Nephron progenitor cell (in vitro differentiated cells): ENCODE measurements around the gene NAP1L4.

Experiments
- DNase-seq: peaks from one replicate; pipeline ENCODE4 v3.0.0; 2021
- H3K27ac Mint-ChIP-seq: 2 replicates; pipeline ENCODE4 v1.8.0; 2021; ENCODE audit warnings: mild to moderate bottlenecking, moderate library complexity, mixed read lengths
- H3K27me3 Mint-ChIP-seq: 2 replicates; pipeline ENCODE4 v1.8.0; 2021; ENCODE audit warnings: mild to moderate bottlenecking, low read depth, mixed read lengths; ENCODE audit not compliant: poor library complexity
- H3K36me3 Mint-ChIP-seq: 2 replicates; pipeline ENCODE4 v1.8.0; 2021; ENCODE audit warnings: low read depth, mixed read lengths
- H3K4me1 Mint-ChIP-seq: 2 replicates; pipeline ENCODE4 v1.8.0; 2021; ENCODE audit warnings: mixed read lengths
- H3K4me3 Mint-ChIP-seq: 2 replicates; pipeline ENCODE4 v1.8.0; 2021; ENCODE audit warnings: mild to moderate bottlenecking, moderate library complexity, mixed read lengths
- H3K9me3 Mint-ChIP-seq: 2 replicates; pipeline ENCODE4 v1.8.0; 2021; ENCODE audit warnings: mild to moderate bottlenecking, moderate library complexity, mixed read lengths
- TF ChIP-seq, protein P1 (sequence below): fragments of 200-600 bp; sonication (generic); IDR thresholded peaks from 2 replicates; pipeline ENCODE4 v1.5.0; 2021; ENCODE audit warnings: antibody characterized with exemption

Gene NAP1L4

GRCh38 chr11:2934611-2935239, 57.4 kb downstream of the NAP1L4 start:
- peaks cover 36% of the 10 kb centered on the region for H3K9me3 Mint-ChIP-seq
- peaks cover 5% of the 10 kb centered on the region for H3K4me1 Mint-ChIP-seq
- H3K27ac Mint-ChIP-seq, result peak overlapping the region; percentile 32
- peaks cover 16% of the 10 kb centered on the region for H3K27me3 Mint-ChIP-seq
- TF ChIP-seq, protein P1, sequence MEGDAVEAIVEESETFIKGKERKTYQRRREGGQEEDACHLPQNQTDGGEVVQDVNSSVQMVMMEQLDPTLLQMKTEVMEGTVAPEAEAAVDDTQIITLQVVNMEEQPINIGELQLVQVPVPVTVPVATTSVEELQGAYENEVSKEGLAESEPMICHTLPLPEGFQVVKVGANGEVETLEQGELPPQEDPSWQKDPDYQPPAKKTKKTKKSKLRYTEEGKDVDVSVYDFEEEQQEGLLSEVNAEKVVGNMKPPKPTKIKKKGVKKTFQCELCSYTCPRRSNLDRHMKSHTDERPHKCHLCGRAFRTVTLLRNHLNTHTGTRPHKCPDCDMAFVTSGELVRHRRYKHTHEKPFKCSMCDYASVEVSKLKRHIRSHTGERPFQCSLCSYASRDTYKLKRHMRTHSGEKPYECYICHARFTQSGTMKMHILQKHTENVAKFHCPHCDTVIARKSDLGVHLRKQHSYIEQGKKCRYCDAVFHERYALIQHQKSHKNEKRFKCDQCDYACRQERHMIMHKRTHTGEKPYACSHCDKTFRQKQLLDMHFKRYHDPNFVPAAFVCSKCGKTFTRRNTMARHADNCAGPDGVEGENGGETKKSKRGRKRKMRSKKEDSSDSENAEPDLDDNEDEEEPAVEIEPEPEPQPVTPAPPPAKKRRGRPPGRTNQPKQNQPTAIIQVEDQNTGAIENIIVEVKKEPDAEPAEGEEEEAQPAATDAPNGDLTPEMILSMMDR, result no peak
- no peak overlapping the region for H3K4me3 Mint-ChIP-seq
- peaks cover 29% of the 10 kb centered on the region for H3K36me3 Mint-ChIP-seq
- no peak for DNase-seq

- no peak overlapping the region for H3K4me3 Mint-ChIP-seq
- H3K9me3 Mint-ChIP-seq, result peaks cover 30% of the 10 kb centered on the region
- peaks cover 18% of the 10 kb centered on the region for H3K27me3 Mint-ChIP-seq
- no peak for DNase-seq
- peaks cover 5% of the 10 kb centered on the region for H3K4me1 Mint-ChIP-seq
- TF ChIP-seq, protein P1, result no peak
- no peak overlapping the region for H3K27ac Mint-ChIP-seq
- H3K36me3 Mint-ChIP-seq, result peaks cover 22% of the 10 kb centered on the region
These were observed 58.0 kb downstream of the NAP1L4 start for GRCh38 chr11:2934021-2934550.

GRCh38 chr11:2933375-2934020, 58.6 kb downstream of the NAP1L4 start:
- Mint-ChIP-seq H3K27ac (no peak overlapping the region), H3K4me1 (peaks cover 5% of the 10 kb centered on the region)

GRCh38 chr11:2932850-2933251, 59.3 kb downstream of the NAP1L4 start:
- Mint-ChIP-seq H3K27ac (no peak overlapping the region), H3K4me3 (no peak overlapping the region), H3K9me3 (peaks cover 17% of the 10 kb centered on the region), H3K4me1 (peaks cover 8% of the 10 kb centered on the region), H3K36me3 (peaks cover 10% of the 10 kb centered on the region), H3K27me3 (peaks cover 28% of the 10 kb centered on the region)
- TF ChIP-seq, protein P1, result no peak
- no peak for DNase-seq

More at GRCh38 chr11:2933375-2934020, 58.6 kb downstream of the NAP1L4 start:
- Mint-ChIP-seq H3K27me3 (peaks cover 21% of the 10 kb centered on the region), H3K4me3 (no peak overlapping the region), H3K36me3 (peaks cover 17% of the 10 kb centered on the region), H3K9me3 (peaks cover 24% of the 10 kb centered on the region)
- TF ChIP-seq, protein P1, result no peak
- DNase-seq, result no peak

DNA sequence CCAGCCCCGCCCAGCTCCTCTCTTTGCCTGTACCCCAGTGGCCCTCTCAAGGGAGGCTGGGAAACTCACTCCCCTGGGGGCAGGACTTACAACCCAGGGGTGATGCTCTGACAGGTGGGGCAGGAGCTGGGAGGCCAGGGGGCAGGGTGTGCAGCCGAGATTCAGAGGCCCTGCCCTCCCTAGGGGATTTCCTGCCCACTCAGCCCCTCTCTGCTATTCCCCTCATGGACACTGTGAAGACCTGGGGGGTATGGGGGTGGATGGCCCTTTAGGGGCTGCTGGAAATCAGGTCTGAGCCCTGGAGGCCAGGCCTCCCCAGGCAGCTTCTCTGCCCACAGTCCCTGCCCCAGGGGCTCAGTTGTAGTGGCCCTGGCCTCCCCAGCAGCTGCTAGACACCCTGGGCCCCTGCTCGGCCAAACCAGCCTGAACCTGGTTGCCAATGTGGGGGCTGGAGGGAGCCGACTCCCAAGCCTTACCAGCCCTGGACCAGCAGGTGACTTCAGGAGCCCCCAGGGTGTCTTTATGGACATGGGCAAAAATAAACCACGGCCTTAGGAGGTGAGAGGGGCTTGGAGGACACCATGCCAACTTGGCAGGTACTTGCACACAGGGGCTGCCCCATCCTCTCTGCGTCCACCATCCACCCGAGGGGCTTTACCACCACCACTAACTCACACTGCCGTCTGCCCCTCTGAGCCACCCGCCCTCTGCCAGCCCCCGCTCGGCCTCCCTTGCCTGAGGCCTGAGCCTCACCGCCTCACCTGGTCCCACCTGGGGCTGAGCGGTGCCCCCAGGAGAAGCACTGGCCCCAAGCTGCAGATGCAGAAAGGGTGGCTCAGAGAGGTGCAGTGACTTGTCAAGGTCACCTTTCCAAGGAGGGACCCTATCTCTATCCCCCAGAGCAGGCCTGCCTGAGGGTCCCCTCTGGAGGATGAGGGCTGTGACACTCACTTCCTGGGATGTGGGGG, 60.1 kb downstream of the NAP1L4 start:
- DNase-seq, result no peak
- peaks cover 9% of the 10 kb centered on the region for H3K9me3 Mint-ChIP-seq
- TF ChIP-seq, protein P1, result no peak
- peaks cover 13% of the 10 kb centered on the region for H3K4me1 Mint-ChIP-seq
- H3K4me3 Mint-ChIP-seq, result no peak overlapping the region
- H3K36me3 Mint-ChIP-seq, result peaks cover 2% of the 10 kb centered on the region
- H3K27me3 Mint-ChIP-seq, result peaks cover 36% of the 10 kb centered on the region
- H3K27ac Mint-ChIP-seq, result no peak overlapping the region
